HFFc6 (cell line): ENCODE results near the gene MOCOS. TPM values are rescaled to one million over a fixed set of nuclear protein-coding genes. Genes with fewer than 3 reads are reported as not detected.

Source experiments
- DNase-seq: peaks from one replicate; pipeline ENCODE4 v3.0.0-alpha.2; 2018
- H3K27ac Mint-ChIP-seq: 2 replicates; pipeline ENCODE4 v1.8.0; 2020; ENCODE audit warnings: mild to moderate bottlenecking, mixed read lengths
- H3K27me3 Mint-ChIP-seq: 2 replicates; pipeline ENCODE4 v1.8.0; 2021; ENCODE audit warnings: mild to moderate bottlenecking, moderate library complexity, mixed read lengths; ENCODE audit not compliant: insufficient read depth
- H3K36me3 Mint-ChIP-seq: 2 replicates; pipeline ENCODE4 v1.8.0; 2021; ENCODE audit warnings: low read depth, mixed read lengths
- H3K4me1 Mint-ChIP-seq: 2 replicates; pipeline ENCODE4 v1.8.0; 2020; ENCODE audit warnings: low read depth, mixed read lengths
- H3K4me3 Mint-ChIP-seq: 2 replicates; pipeline ENCODE4 v1.8.0; 2020; ENCODE audit warnings: mild to moderate bottlenecking, moderate library complexity, mixed read lengths
- H3K9me3 Mint-ChIP-seq: 2 replicates; pipeline ENCODE4 v1.8.0; 2020; ENCODE audit warnings: mild to moderate bottlenecking, mixed read lengths
- CTCF ChIP-seq: fragments of 200-600 bp; sonication (generic); IDR thresholded peaks from 2 replicates; pipeline ENCODE4 v1.5.0; 2021; ENCODE audit warnings: antibody characterized with exemption, mild to moderate bottlenecking
- total RNA-seq, 6 experiments: library from RNA; stranded (reverse); fragmentation: NEBNext Ultra II Directional; extraction: Animal tissue kit (Norgen Biotek cat#: 25700); gene quantifications; 2 replicates in 1 of 6; 3 replicates in 5 of 6; pipeline ENCODE4 v1.2.3, GENCODE V29; 2021

MOCOS gene
- total RNA-seq, 6 experiments from 2014 or later, result 1.7 to 3.0 (median 2.5) TPM

GRCh38 chr18:36316246-36316645 lies 128.9 kb downstream of the MOCOS start:
- no peak for DNase-seq
- peaks cover 35% of the 10 kb centered on the region for H3K36me3 Mint-ChIP-seq
- peaks cover 65% of the 10 kb centered on the region for H3K4me1 Mint-ChIP-seq
- H3K9me3 Mint-ChIP-seq, result peaks cover 22% of the 10 kb centered on the region
- H3K27me3 Mint-ChIP-seq, result peaks cover 1% of the 10 kb centered on the region; the same call in 1 of the 2 replicates
- H3K27ac Mint-ChIP-seq, result peak overlapping the region; percentile 95
- peak overlapping the region; percentile 53 for H3K4me3 Mint-ChIP-seq
- no peak for TF ChIP-seq CTCF

Other genes with a start within 250 kb of the MOCOS start
- 10 to 100 TPM; 44.6 to 55.1 (median 46.1) TPM for gene RPRD1A, start 119.9 kb upstream of the MOCOS start, total RNA-seq
- 10 to 100 TPM; 62.4 to 76.4 (median 71.1) TPM for gene SLC39A6, start 58.2 kb upstream of the MOCOS start, total RNA-seq
- gene ELP2, start 57.6 kb upstream of the MOCOS start, total RNA-seq, result 10 to 100 TPM; 76.2 to 99.7 (median 82.3) TPM
- gene FHOD3, start 110.2 kb downstream of the MOCOS start, total RNA-seq, result 10 to 100 TPM; 32.8 to 67.6 (median 61.4) TPM